GM20431 (cell line): Measurements from ENCODE around the gene ZNF593.

Source experiments
- in situ Hi-C: fragments of 300-500 bp; cut with MseI, MboI; formaldehyde crosslinking; loops from one replicate; pipeline ENCODE4 v1.15.0; 2020; ENCODE audit warnings: low sequenced_read_pairs; ENCODE audit not compliant: unreplicated experiment

ZNF593 gene

GRCh38 chr1:26169669-26170471 lies at the start of gene ZNF593:
Gene ZNF593 (plus strand): TSS chr1:26169908. CDS start chr1:26169984, 76 bp downstream.
- in situ Hi-C loops: no loop called here

GRCh38 chr1:26121854-26122773 lies 47.6 kb upstream of the ZNF593 start:
- in situ Hi-C loops: no loop called here

GRCh38 chr1:26122988-26123973 lies 46.4 kb upstream of the ZNF593 start:
- in situ Hi-C loops: no loop called here

GRCh38 chr1:26124418-26125331 lies 45.0 kb upstream of the ZNF593 start:
- in situ Hi-C loops: no loop called here

GRCh38 chr1:26125382-26125781 lies 44.3 kb upstream of the ZNF593 start:
- in situ Hi-C loops: no loop called here

GRCh38 chr1:26125946-26126320 lies 43.8 kb upstream of the ZNF593 start:
- in situ Hi-C loops: no loop called here

GRCh38 chr1:26126321-26127084 lies 43.2 kb upstream of the ZNF593 start:
- in situ Hi-C loops: no loop called here

GRCh38 chr1:26127235-26128163 lies 42.2 kb upstream of the ZNF593 start:
- in situ Hi-C loops: no loop called here

- in situ Hi-C loops: no loop called here
Observed at GRCh38 chr1:26129778-26130177, 39.9 kb upstream of the ZNF593 start.

- in situ Hi-C loops: no loop called here
Observed at GRCh38 chr1:26130695-26131094, 39.0 kb upstream of the ZNF593 start.

GRCh38 chr1:26132128-26132833 lies 37.4 kb upstream of the ZNF593 start:
- in situ Hi-C loops: no loop called here

GRCh38 chr1:26132834-26133167 lies 36.9 kb upstream of the ZNF593 start:
- in situ Hi-C loops: no loop called here

GRCh38 chr1:26134466-26134865 lies 35.2 kb upstream of the ZNF593 start:
- in situ Hi-C loops: no loop called here

- in situ Hi-C loops: no loop called here
Observed at GRCh38 chr1:26138974-26139558, 30.6 kb upstream of the ZNF593 start.

- in situ Hi-C loops: no loop called here
Observed at GRCh38 chr1:26142159-26142558, 27.5 kb upstream of the ZNF593 start.
